GM23248 (cell line): ENCODE data around the gene ADRB1. TPM values are rescaled to one million over a fixed set of nuclear protein-coding genes. Genes with fewer than 3 reads are reported as not detected.

ENCODE experiments used
- DNase-seq: peaks from one replicate; pipeline ENCODE4 v3.0.0-alpha.2; 2015
- H2AFZ ChIP-seq: fragments of 200-600 bp; sonication (generic); 2 replicates; pipeline ENCODE4 v1.6.1; 2016; ENCODE audit warnings: antibody characterized with exemption
- H3F3A ChIP-seq: fragments of 200-600 bp; sonication (generic); 2 replicates; pipeline ENCODE4 v1.6.1; 2016; ENCODE audit warnings: mild to moderate bottlenecking, antibody characterized with exemption, mixed run types; ENCODE audit not compliant: insufficient read depth
- H3K27ac ChIP-seq: fragments of 200-600 bp; sonication (generic); 2 replicates; pipeline ENCODE4 v1.5.1; 2016; ENCODE audit warnings: mild to moderate bottlenecking
- H3K27me3 ChIP-seq: fragments of 200-600 bp; sonication (generic); replicated peaks from 2 replicates; pipeline ENCODE4 v1.6.1; 2016; ENCODE audit warnings: mild to moderate bottlenecking; ENCODE audit not compliant: insufficient read depth
- H3K36me3 ChIP-seq: fragments of 200-600 bp; sonication (generic); 2 replicates; pipeline ENCODE4 v1.6.1; 2016; ENCODE audit warnings: low read depth, mild to moderate bottlenecking
- H3K4me1 ChIP-seq: fragments of 200-600 bp; sonication (generic); 2 replicates; pipeline ENCODE4 v1.6.1; 2016; ENCODE audit warnings: mild to moderate bottlenecking; ENCODE audit not compliant: insufficient read depth
- H3K4me2 ChIP-seq: fragments of 200-600 bp; sonication (generic); one replicate; pipeline ENCODE4 v1.6.1; 2016; ENCODE audit warnings: mild to moderate bottlenecking; ENCODE audit not compliant: unreplicated experiment
- H3K4me3 ChIP-seq: fragments of 200-600 bp; sonication (generic); 2 replicates; pipeline ENCODE4 v1.5.1; 2016; ENCODE audit warnings: mild to moderate bottlenecking
- H3K79me2 ChIP-seq: fragments of 200-600 bp; sonication (generic); 2 replicates; pipeline ENCODE4 v1.6.1; 2016; ENCODE audit warnings: mild to moderate bottlenecking; ENCODE audit not compliant: insufficient read depth
- H3K9ac ChIP-seq: fragments of 200-600 bp; sonication (generic); 2 replicates; pipeline ENCODE4 v1.6.1; 2016; ENCODE audit warnings: mild to moderate bottlenecking
- H3K9me2 ChIP-seq: fragments of 200-600 bp; sonication (generic); 2 replicates; pipeline ENCODE4 v1.6.1; 2016; ENCODE audit warnings: mixed run types, mild to moderate bottlenecking, moderate library complexity; ENCODE audit not compliant: insufficient read depth
- H3K9me3 ChIP-seq: fragments of 200-600 bp; sonication (generic); one replicate; pipeline ENCODE4 v1.6.1; 2017; ENCODE audit warnings: low read depth
- H4K20me1 ChIP-seq: fragments of 200-600 bp; sonication (generic); 2 replicates; pipeline ENCODE4 v1.6.0; 2016; ENCODE audit not compliant: insufficient read depth
- EZH2 ChIP-seq: fragments of 200-600 bp; sonication (generic); IDR thresholded peaks from 2 replicates; pipeline ENCODE4 v1.6.1; 2018; ENCODE audit warnings: antibody characterized with exemption, mild to moderate bottlenecking; ENCODE audit not compliant: insufficient read depth, poor library complexity, severe bottlenecking
- EZH2phosphoT487 ChIP-seq: fragments of 200-600 bp; sonication (generic); IDR thresholded peaks from 2 replicates; pipeline ENCODE4 v1.6.1; 2018; ENCODE audit warnings: antibody characterized with exemption, moderate library complexity, mild to moderate bottlenecking, low read depth; ENCODE audit not compliant: insufficient read depth
- WGBS, 2 experiments: methylation state at CpG; one replicate each; pipeline ENCODE4 v1.1.6; 2015 to 2017; ENCODE audit warnings: low lambda C conversion rate in 2 of 2, low coverage in 1 of 2; ENCODE audit errors: missing lambda C conversion rate in 2 of 2; 5-methylcytosine and 5-hydroxymethylcytosine counted together
- in situ Hi-C: fragments of 300-500 bp; cut with MboI; formaldehyde crosslinking; loops from 2 replicates; pipeline ENCODE4 v1.15.0; 2020
- polyA plus RNA-seq: library from polyadenylated mRNA; unstranded; fragments of >200 nt; fragmentation: Nextera tagmentation; extraction: Ambion mirVana; gene quantifications from 2 replicates; pipeline ENCODE4 v1.2.1, GENCODE V29; 2016
- total RNA-seq: library from RNA; depleted of rRNA; stranded (reverse); fragments of >200 nt; shearing (Covaris generic); gene quantifications from 2 replicates; pipeline ENCODE4 v1.2.3, GENCODE V29; 2014

ADRB1 gene
- total and polyA plus RNA-seq, 2 experiments from 2014 or later: not detected

DNA sequence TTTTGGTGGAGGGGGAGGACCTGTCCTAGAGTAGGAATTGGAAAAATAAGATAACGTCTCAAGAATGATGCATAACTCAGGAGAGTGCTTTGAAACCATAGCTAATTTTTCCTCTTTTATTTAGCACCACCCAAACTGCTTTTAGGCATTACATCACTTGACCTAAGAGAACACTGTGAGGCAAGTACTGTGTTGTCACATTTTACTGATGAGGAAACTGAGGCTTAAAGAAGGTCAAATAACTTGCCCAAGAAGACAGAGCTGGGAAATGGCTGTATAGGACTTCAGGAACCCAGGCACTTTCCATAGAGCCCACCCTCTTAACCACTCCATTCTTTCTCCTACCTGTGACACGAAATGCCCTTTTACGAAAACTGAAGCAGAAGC, 21.4 kb downstream of the ADRB1 start:
- in situ Hi-C loops: no loop called here
- TF ChIP-seq EZH2 (no peak), EZH2phosphoT487 (no peak)
- WGBS, 2 experiments: 72 to 78% methylated on average over 3 of the region's 3 CpGs

DNA sequence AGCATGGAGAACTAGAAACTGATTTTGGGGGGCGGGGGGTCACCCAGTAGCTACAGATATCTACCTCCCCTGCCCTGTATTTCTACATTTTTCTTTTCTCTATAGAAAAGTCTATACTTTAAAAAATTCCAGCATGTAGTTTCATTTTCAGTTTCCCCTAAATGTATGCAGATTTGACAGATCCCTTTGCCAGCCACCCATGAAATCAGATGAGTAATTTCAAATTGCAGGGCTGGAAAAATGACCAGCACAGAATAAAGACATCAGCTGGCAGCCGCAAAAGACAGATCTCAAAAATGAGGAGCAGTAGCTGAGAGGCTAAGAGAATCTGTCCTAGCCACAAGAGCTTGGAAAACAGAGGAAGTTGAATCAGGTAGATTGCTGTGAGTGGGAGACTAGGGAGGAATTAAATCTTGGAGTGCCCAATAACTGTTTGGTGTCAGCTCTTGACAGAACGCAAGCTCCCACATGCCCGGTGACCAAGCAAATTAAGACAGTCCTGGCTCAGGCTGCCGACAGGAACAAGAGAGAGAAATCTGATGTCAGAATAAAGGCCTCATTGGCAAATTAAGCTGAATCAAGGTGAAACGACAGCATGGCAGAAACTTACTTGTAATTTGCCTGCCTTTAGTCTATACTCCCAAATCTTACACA, 24.5 kb downstream of the ADRB1 start:
- in situ Hi-C loops: no loop called here
- H3K27ac ChIP-seq: no peak overlapping the region
- no peaks in the 10 kb centered on the region for H3F3A ChIP-seq
- no peak overlapping the region for H3K9ac ChIP-seq
- peak; percentile 27 for DNase-seq
- H3K4me3 ChIP-seq: no peak overlapping the region
- no peaks in the 10 kb centered on the region for H3K9me3 ChIP-seq
- no peaks in the 10 kb centered on the region for H3K4me1 ChIP-seq
- H3K79me2 ChIP-seq: no peaks in the 10 kb centered on the region
- H3K36me3 ChIP-seq: no peaks in the 10 kb centered on the region
- TF ChIP-seq EZH2: no peak
- no peak for TF ChIP-seq EZH2phosphoT487
- no peaks in the 10 kb centered on the region for H3K9me2 ChIP-seq
- peaks cover 4% of the 10 kb centered on the region; the same call in 1 of the 2 replicates for H3K27me3 ChIP-seq
- no peak overlapping the region for H3K4me2 ChIP-seq
- no peak overlapping the region for H2AFZ ChIP-seq
- no peaks in the 10 kb centered on the region for H4K20me1 ChIP-seq
- 11 to 17% methylated on average over 6 of the region's 6 CpGs for WGBS, 2 experiments

More for the DNA sequence above, 21.4 kb downstream of the ADRB1 start:
- H3K4me2 ChIP-seq: no peak overlapping the region
- no peaks in the 10 kb centered on the region for H3F3A ChIP-seq
- H3K9me3 ChIP-seq: no peaks in the 10 kb centered on the region
- no peak overlapping the region for H3K4me3 ChIP-seq
- H2AFZ ChIP-seq: no peak overlapping the region
- H3K79me2 ChIP-seq: no peaks in the 10 kb centered on the region
- H3K27ac ChIP-seq: no peak overlapping the region
- H3K9ac ChIP-seq: no peak overlapping the region
- no peaks in the 10 kb centered on the region for H4K20me1 ChIP-seq
- no peaks in the 10 kb centered on the region for H3K9me2 ChIP-seq
- DNase-seq: no peak
- H3K4me1 ChIP-seq: no peaks in the 10 kb centered on the region
- peaks cover 11% of the 10 kb centered on the region for H3K27me3 ChIP-seq
- H3K36me3 ChIP-seq: no peaks in the 10 kb centered on the region

DNA sequence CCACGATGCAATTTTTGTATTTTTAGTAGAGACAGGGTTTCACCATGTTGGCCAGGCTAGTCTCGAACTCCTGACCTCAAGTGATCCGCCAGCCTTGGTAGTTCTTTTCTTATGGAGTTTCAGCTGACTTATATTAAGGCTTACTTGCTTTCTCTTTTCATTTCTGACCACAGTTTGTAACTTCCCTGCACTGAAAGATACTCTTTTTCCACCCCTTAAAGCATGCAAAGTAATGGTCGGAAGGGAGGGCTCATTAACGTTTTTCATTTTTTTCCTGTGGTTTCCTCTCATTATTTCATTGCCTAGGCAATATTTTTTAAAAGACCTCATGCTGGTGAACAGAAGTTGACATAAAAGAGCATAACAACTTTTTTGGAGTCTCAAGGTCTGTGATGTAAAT, 27.0 kb downstream of the ADRB1 start:
- Histone ChIP-seq H3K36me3 (no peaks in the 10 kb centered on the region), H3K9me2 (no peaks in the 10 kb centered on the region), H2AFZ (no peak overlapping the region), H3K4me1 (no peaks in the 10 kb centered on the region), H3K9ac (no peak overlapping the region), H3K27ac (no peak overlapping the region), H3K4me3 (no peak overlapping the region), H4K20me1 (no peaks in the 10 kb centered on the region), H3K9me3 (no peaks in the 10 kb centered on the region), H3K27me3 (peaks cover 4% of the 10 kb centered on the region; the same call in 1 of the 2 replicates), H3K4me2 (no peak overlapping the region), H3K79me2 (no peaks in the 10 kb centered on the region), H3F3A (no peaks in the 10 kb centered on the region)
- DNase-seq: no peak
- WGBS, 2 experiments: 70 to 72% methylated on average over 5 of the region's 5 CpGs
- in situ Hi-C loops: no loop called here
- TF ChIP-seq EZH2phosphoT487 (no peak), EZH2 (no peak)

DNA sequence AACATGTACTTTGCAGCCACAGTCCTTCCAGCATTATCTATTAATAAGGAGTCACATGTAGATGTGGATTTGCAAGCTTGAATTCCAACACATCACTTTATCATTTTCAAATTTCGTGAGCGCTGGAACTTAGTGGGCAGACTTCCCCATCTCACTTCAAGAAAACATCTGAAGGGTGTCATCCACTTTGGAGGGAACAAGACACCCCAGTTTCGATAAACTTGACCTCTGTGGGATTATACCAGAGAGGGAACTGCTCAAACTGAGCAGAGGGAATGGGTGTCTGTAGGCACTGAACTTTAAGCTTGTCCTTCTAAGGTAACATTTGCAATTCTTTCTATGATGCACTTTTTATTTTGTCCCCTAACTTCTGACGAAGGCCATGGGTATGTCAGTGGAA, 27.5 kb downstream of the ADRB1 start:
- Histone ChIP-seq H3K9ac (no peak overlapping the region), H3K27me3 (peaks cover 4% of the 10 kb centered on the region; the same call in 1 of the 2 replicates), H3K9me3 (no peaks in the 10 kb centered on the region), H3K4me1 (no peaks in the 10 kb centered on the region), H3K79me2 (no peaks in the 10 kb centered on the region), H3K9me2 (no peaks in the 10 kb centered on the region), H3K36me3 (no peaks in the 10 kb centered on the region), H2AFZ (no peak overlapping the region), H3K4me2 (no peak overlapping the region), H4K20me1 (no peaks in the 10 kb centered on the region), H3K27ac (no peak overlapping the region), H3K4me3 (no peak overlapping the region), H3F3A (no peaks in the 10 kb centered on the region)
- in situ Hi-C loops: no loop called here
- TF ChIP-seq EZH2 (no peak), EZH2phosphoT487 (no peak)
- no peak for DNase-seq
- 65 to 70% methylated on average over 4 of the region's 4 CpGs for WGBS, 2 experiments
